ENCODE results near the gene APBB1.

GRCh38 chr11:6448574-6448973, 29.7 kb upstream of the APBB1 start:
- TF ChIP-seq EZH2 (IDR thresholded peaks at IDR 0.05; ENCODE audit: borderline replicate concordance, low read length) (no peak), CTCF (IDR thresholded peaks at IDR 0.05; ENCODE audit: low read length) (no peak)

Measured in OCI-LY1 (cell line).